Thoracic aorta (tissue), 2 donors: ENCODE data around the gene PSAP. TPM values are rescaled to one million over a fixed set of nuclear protein-coding genes. Genes with fewer than 3 reads are reported as not detected.
A peak's percentile ranks its signal among the peaks of the same experiment; 100 is the strongest.
"Not testable (repeated sequence)": the region's sequence is repeated elsewhere in the genome, so short reads cannot be mapped to it uniquely, and the experiment has no call there.

Experiments used
- ATAC-seq: fragments of 150-250 bp; one replicate; pipeline ENCODE4 v1.8.0; 2017; ENCODE audit warnings: low read depth; ENCODE audit not compliant: insufficient number of reproducible peaks, low FRiP score
- DNase-seq: peaks from one replicate; pipeline ENCODE4 v3.0.0-alpha.2; 2020; ENCODE audit warnings: low spot score
- H3K27ac ChIP-seq, 2 donors: fragments of 200-600 bp; sonication (generic); 1 replicate in 1 of 2; 2 replicates in 1 of 2; pipeline ENCODE4 v1.5.1; 2016; ENCODE audit warnings: mild to moderate bottlenecking in 2 of 2, moderate library complexity in 2 of 2
- H3K27me3 ChIP-seq: fragments of 200-600 bp; sonication (generic); replicated peaks from 2 replicates; pipeline ENCODE4 v1.6.0; 2016; ENCODE audit warnings: mild to moderate bottlenecking; ENCODE audit not compliant: insufficient read depth
- H3K36me3 ChIP-seq: fragments of 200-600 bp; sonication (generic); one replicate; pipeline ENCODE4 v1.5.1; 2016
- H3K4me1 ChIP-seq, 2 donors: fragments of 200-600 bp; sonication (generic); 1 replicate in 1 of 2; 2 replicates in 1 of 2; pipeline versions ENCODE4 v1.5.1 to v1.6.0; 2016; ENCODE audit warnings: low read depth in 2 of 2, mild to moderate bottlenecking in 1 of 2; ENCODE audit not compliant: control insufficient read depth in 1 of 2
- H3K4me3 ChIP-seq: fragments of 200-600 bp; sonication (generic); 2 replicates; pipeline ENCODE4 v1.5.1; 2016; ENCODE audit warnings: mild to moderate bottlenecking
- H3K9me3 ChIP-seq: fragments of 200-600 bp; sonication (generic); 2 replicates; pipeline ENCODE4 v1.5.1; 2016
- total RNA-seq, 2 donors: library from RNA; depleted of rRNA; stranded (reverse); fragments of >200 nt; gene quantifications; one replicate each; pipeline versions ENCODE4 v1.1.0 to v1.2.3, GENCODE V29; 2016
- TF ChIP-seq, protein P1 (sequence below): fragments of 200-600 bp; sonication (generic); IDR thresholded peaks from one replicate; pipeline ENCODE4 v1.5.1; 2019; ENCODE audit warnings: antibody characterized with exemption

PSAP gene
- total RNA-seq = 1,000 to 10,000 TPM; 1,091 to 1,135 TPM

DNA sequence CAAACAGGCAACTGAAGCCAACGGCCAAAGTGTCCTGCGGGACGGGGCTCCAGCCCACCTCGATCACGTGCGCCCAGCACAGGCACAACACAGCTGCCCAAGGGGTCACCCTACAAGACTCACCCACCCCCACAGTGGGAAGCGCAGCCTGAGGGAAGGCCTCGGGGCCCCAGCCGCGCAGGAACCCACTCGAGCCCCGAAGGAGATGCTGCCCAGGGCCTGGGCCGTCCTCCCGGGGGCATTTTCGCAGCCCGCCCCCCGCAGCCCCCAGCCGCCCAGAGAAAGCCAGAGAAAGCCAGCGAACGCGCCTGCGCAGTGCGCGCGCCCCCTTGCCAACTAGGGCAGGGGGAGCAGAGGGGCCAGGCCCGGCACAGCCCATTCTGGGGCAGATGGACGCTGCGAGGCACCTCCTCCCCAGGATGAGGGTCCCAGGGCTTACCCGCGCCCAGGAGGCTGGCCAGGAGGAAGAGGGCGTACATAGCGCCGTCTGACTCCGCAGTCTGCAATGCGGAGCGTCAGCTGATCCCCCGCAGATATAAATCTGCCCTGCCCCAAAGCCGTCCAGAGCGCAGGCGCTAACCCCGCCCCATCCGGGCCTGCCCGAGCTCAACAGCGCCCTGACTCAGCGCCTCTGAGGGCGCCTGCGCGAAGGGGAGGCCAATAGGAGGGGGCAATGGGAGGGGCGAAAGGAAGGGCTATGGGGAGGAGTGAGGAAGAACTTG is at the start of gene PSAP:
PSAP (minus strand) TSS at position 509 of the 722 bp plus-strand sequence; CDS start at position 479, 30 bp downstream.
- ATAC-seq (peak; percentile 91), DNase-seq (peak; percentile 98)
- Histone ChIP-seq H3K4me1 (peaks cover 31 to 47% of the 10 kb centered on the region in 2 donors), H3K27me3 (no peaks in the 10 kb centered on the region), H3K9me3 (no peaks in the 10 kb centered on the region), H3K27ac (peak within 1 kb of the TSS; percentile 98), H3K4me3 (peak within 1 kb of the TSS; percentile 99), H3K36me3 (no peaks in the 10 kb centered on the region)
- TF ChIP-seq, protein P1, sequence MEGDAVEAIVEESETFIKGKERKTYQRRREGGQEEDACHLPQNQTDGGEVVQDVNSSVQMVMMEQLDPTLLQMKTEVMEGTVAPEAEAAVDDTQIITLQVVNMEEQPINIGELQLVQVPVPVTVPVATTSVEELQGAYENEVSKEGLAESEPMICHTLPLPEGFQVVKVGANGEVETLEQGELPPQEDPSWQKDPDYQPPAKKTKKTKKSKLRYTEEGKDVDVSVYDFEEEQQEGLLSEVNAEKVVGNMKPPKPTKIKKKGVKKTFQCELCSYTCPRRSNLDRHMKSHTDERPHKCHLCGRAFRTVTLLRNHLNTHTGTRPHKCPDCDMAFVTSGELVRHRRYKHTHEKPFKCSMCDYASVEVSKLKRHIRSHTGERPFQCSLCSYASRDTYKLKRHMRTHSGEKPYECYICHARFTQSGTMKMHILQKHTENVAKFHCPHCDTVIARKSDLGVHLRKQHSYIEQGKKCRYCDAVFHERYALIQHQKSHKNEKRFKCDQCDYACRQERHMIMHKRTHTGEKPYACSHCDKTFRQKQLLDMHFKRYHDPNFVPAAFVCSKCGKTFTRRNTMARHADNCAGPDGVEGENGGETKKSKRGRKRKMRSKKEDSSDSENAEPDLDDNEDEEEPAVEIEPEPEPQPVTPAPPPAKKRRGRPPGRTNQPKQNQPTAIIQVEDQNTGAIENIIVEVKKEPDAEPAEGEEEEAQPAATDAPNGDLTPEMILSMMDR = no peak

DNA sequence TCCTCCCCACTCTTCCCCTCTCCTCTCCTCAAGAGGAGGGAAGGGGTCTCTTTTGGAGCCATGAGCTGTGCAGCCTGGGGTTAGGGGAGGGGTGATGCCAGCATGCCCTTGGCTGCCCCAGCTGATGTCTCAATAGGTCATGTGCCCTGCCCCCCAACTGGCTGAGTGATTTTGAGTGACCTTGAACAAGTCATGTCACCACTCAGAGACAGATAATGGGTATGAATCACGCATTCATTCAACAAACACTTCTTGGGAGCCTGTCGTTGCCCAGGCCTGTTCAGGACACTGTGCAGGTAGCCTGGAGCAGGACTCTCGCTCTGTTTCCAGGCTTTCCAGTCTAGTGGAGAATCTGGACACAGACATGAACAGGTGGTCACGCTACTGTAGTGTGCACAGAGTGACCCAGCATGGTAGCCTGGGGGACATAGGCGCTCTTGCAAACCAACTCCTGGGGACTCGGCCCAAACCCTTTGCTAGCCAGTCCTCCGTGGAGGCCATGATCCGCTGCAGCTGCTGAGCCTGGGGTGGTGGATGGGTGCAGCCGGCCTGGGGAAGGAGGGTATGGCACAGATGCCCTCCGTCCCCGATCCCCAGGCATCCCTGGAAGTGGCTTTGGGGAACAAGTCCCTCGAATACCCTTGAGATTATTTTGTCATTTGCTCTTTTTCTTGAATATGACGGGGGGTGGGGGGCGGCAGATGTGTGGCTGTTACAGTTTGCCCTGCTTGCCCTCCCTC is 49.6 kb upstream of the PSAP start:
- TF ChIP-seq, protein P1 = no peak
- no peaks in the 10 kb centered on the region for H3K4me1 ChIP-seq
- H3K36me3 ChIP-seq = no peaks in the 10 kb centered on the region
- no peak for DNase-seq
- no peak for ATAC-seq
- no peaks in the 10 kb centered on the region for H3K9me3 ChIP-seq
- no peaks in the 10 kb centered on the region for H3K27me3 ChIP-seq
- no peak overlapping the region for H3K4me3 ChIP-seq
- H3K27ac ChIP-seq = no peak overlapping the region

DNA sequence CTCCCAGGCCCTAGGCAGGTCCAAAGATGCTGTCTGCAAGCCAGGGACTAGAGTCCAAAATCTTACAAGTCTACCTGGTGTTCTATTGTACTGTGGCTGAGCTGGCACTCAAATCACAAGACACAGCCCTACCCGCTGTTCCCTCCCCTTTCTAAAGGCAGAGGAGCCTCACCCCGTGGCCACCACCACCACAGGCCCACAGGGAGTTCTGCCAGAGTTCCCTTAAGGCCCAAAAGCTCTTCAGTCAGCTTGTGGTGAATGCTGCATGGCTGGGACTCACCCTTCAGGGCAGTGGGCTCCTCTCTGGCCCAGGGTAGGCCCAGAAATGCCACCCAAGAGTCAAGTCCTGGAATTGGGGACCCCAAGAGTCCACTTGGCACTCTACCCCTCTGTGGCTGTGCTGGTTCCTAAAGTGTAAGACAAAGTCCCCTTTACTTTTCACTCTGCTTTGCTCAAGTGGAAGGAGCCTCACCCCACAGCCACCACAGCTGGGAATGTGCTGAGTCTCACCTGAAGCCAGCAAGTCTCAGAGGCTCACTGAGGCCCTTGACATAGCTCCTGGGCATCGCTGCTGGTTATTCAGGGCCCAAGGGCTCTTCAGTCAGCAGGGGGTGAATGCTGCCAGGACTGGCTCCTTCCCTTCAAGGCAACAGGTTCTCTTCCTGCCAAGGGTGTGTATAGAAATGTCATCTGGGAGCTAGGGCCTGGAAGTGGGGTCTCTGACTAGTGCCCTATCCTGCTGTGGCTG is 48.8 kb upstream of the PSAP start:
- TF ChIP-seq, protein P1 = no peak
- Histone ChIP-seq H3K27ac (no peak overlapping the region), H3K9me3 (no peaks in the 10 kb centered on the region), H3K4me3 (no peak overlapping the region), H3K4me1 (no peaks in the 10 kb centered on the region), H3K27me3 (no peaks in the 10 kb centered on the region), H3K36me3 (no peaks in the 10 kb centered on the region)
- no peak for ATAC-seq
- no peak for DNase-seq

DNA sequence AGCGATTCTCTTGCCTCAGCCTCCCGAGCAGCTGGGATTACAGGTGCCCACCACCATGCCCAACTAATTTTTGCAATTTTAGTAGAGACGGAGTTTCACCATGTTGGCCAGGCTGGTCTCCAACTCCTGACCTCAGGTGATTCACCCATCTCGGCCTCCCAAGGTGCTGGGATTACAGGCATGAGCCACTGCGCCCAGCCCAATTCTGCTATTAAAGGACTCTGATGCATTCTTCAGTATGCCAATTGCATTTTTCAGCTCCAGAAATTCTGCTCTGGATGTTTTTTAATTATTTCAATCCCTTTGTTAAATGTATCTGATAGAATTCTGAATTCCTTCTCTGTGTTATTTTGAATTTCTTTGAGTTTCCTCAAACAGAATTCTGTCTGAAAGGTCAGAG is 47.3 kb upstream of the PSAP start:
- H3K27me3 ChIP-seq, H3K36me3 ChIP-seq, H3K4me3 ChIP-seq, DNase-seq, H3K4me1 ChIP-seq, ATAC-seq, H3K9me3 ChIP-seq, H3K27ac ChIP-seq: not testable (repeated sequence)

DNA sequence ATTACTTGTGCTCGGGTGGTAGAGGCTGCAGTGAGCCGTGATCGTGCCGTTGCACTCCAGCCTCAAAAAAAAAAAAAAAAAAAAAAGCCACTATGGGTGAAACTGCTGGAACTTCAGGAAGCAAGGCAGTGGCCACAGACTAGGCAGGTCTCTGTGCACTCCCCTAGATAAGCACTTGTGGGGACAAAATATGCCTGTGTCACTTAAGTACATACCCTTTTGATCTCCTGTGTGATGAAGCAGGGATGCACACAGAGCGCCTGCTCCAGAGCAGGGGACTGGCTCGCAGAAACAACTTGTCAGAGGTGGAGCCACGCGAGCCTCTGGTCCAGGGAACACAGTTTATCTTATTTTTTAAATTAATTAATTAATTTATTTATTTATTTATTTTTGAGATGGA is 42.9 kb upstream of the PSAP start:
- Histone ChIP-seq H3K9me3 (no peaks in the 10 kb centered on the region), H3K36me3 (no peaks in the 10 kb centered on the region), H3K4me3 (no peak overlapping the region), H3K4me1 (peaks cover 4 to 6% of the 10 kb centered on the region in 2 donors), H3K27me3 (no peaks in the 10 kb centered on the region), H3K27ac (no peak overlapping the region)
- TF ChIP-seq, protein P1 = no peak
- ATAC-seq (no peak), DNase-seq (no peak)
